ENCODE data around the gene TGIF1.

GRCh38 chr18:3434685-3435084 lies 15.3 kb upstream of the TGIF1 start:
- TF ChIP-seq FOXA1 (IDR thresholded peaks at IDR 0.05) (no peak), TARDBP (IDR thresholded peaks at IDR 0.05) (no peak), FOXK2 (IDR thresholded peaks at IDR 0.05) (no peak), SP1 (IDR thresholded peaks at IDR 0.05) (no peak), PKNOX1 (IDR thresholded peaks at IDR 0.05) (no peak), SUZ12 (IDR thresholded peaks at IDR 0.05) (no peak), BHLHE40 (IDR thresholded peaks at IDR 0.05; ENCODE audit: borderline replicate concordance) (no peak), ZNF384 (IDR thresholded peaks at IDR 0.05) (no peak)

Measured in HEK293T (cell line).